SU-DHL-6 (cell line): ENCODE data around the gene LRRC4B.
A peak's percentile ranks its signal among the peaks of the same experiment; 100 is the strongest.

Source experiments
- H2AFZ ChIP-seq: fragments of 200-600 bp; sonication (generic); 2 replicates; pipeline ENCODE4 v1.6.1; 2014; ENCODE audit warnings: low read depth, mild to moderate bottlenecking, moderate library complexity, mixed read lengths, antibody characterized with exemption, low read length; ENCODE audit not compliant: severe bottlenecking
- H3F3A ChIP-seq: fragments of 200-600 bp; shearing (Covaris generic); 2 replicates; pipeline ENCODE4 v1.6.0; 2016; ENCODE audit warnings: antibody characterized with exemption, mild to moderate bottlenecking; ENCODE audit not compliant: insufficient read depth
- H3K27ac ChIP-seq: fragments of 200-600 bp; sonication (generic); 2 replicates; pipeline ENCODE4 v1.5.1; 2016; ENCODE audit warnings: low read depth, mild to moderate bottlenecking, low read length, moderate library complexity, mixed read lengths
- H3K27me3 ChIP-seq: fragments of 200-600 bp; sonication (generic), shearing (Covaris generic); 2 replicates; pipeline ENCODE4 v1.6.0; 2014; ENCODE audit warnings: mild to moderate bottlenecking, low read length
- H3K36me3 ChIP-seq: fragments of 200-600 bp; sonication (generic); 2 replicates; pipeline ENCODE4 v1.6.1; 2014; ENCODE audit warnings: mild to moderate bottlenecking, low read length, mixed read lengths
- H3K4me2 ChIP-seq: fragments of 300-600, 200-600 bp; shearing (Covaris generic), sonication (generic); 2 replicates; pipeline ENCODE4 v1.6.0; 2014; ENCODE audit warnings: low read length, low read depth, mild to moderate bottlenecking; ENCODE audit not compliant: poor library complexity, severe bottlenecking
- H3K4me3 ChIP-seq: fragments of 200-600 bp; sonication (generic); 2 replicates; pipeline ENCODE4 v1.5.1; 2014; ENCODE audit warnings: antibody characterized with exemption, low read length, mild to moderate bottlenecking, mixed read lengths; ENCODE audit not compliant: insufficient read depth, poor library complexity, severe bottlenecking
- H3K79me2 ChIP-seq: fragments of 200-600 bp; sonication (generic); 2 replicates; pipeline ENCODE4 v1.6.1; 2014; ENCODE audit warnings: mild to moderate bottlenecking, low read length, moderate library complexity; ENCODE audit not compliant: insufficient read depth
- H3K9ac ChIP-seq: fragments of 200-600 bp; sonication (generic); 2 replicates; pipeline ENCODE4 v1.7.0; 2014; ENCODE audit warnings: mild to moderate bottlenecking, low read length
- H3K9me2 ChIP-seq: fragments of 200-600 bp; sonication (generic); replicated peaks from 2 replicates; pipeline ENCODE4 v1.6.1; 2014; ENCODE audit warnings: low read length; ENCODE audit not compliant: insufficient read depth
- H3K9me3 ChIP-seq: fragments of 200-600 bp; sonication (generic); 2 replicates; pipeline ENCODE4 v1.6.1; 2014; ENCODE audit warnings: low read length, mixed read lengths; ENCODE audit not compliant: insufficient read depth
- H4K20me1 ChIP-seq: fragments of 200-600 bp; sonication (generic); 2 replicates; pipeline ENCODE4 v1.6.1; 2014; ENCODE audit warnings: low read depth, mild to moderate bottlenecking, antibody characterized with exemption, low read length, moderate library complexity, mixed read lengths
- CTCF ChIP-seq: fragments of 200-600 bp; sonication (generic); IDR thresholded peaks from one replicate; pipeline ENCODE4 v1.5.1; 2017; ENCODE audit warnings: antibody characterized with exemption, mild to moderate bottlenecking, low read length, moderate library complexity; ENCODE audit not compliant: insufficient read depth, poor library complexity, severe bottlenecking
- EZH2phosphoT487 ChIP-seq: fragments of 200-600 bp; sonication (generic), shearing (Covaris generic); conservative IDR thresholded peaks from 2 replicates; pipeline ENCODE4 v1.6.1; 2018; ENCODE audit warnings: mild to moderate bottlenecking, antibody characterized with exemption, low read length, moderate library complexity, mixed read lengths

Gene LRRC4B

GRCh38 chr19:50511069-50511822 is 57.0 kb downstream of the LRRC4B start, which contains the start of gene JOSD2:
Gene JOSD2 (minus strand): TSS chr19:50511191. CDS start chr19:50510431, 760 bp downstream.
- H3F3A ChIP-seq: no peaks in the 10 kb centered on the region
- TF ChIP-seq CTCF (no peak), EZH2phosphoT487 (no peak)
- H4K20me1 ChIP-seq: no peaks in the 10 kb centered on the region
- H3K4me3 ChIP-seq: peak within 1 kb of the TSS; percentile 64
- H3K9me3 ChIP-seq: no peaks in the 10 kb centered on the region
- H3K9ac ChIP-seq: peak within 1 kb of the TSS; percentile 80
- H3K4me2 ChIP-seq: peak within 1 kb of the TSS; percentile 78
- H3K27me3 ChIP-seq: no peaks in the 10 kb centered on the region
- H3K27ac ChIP-seq: no peak within 1 kb of the TSS
- no peaks in the 10 kb centered on the region for H3K79me2 ChIP-seq
- no peaks in the 10 kb centered on the region for H3K36me3 ChIP-seq
- no peaks in the 10 kb centered on the region for H3K9me2 ChIP-seq
- peak within 1 kb of the TSS; percentile 76 for H2AFZ ChIP-seq

- peak overlapping the region; percentile 80 for H3K9ac ChIP-seq
- TF ChIP-seq CTCF (no peak), EZH2phosphoT487 (no peak)
- no peaks in the 10 kb centered on the region for H3K9me3 ChIP-seq
- peak overlapping the region; percentile 78 for H3K4me2 ChIP-seq
- H4K20me1 ChIP-seq: no peaks in the 10 kb centered on the region
- no peaks in the 10 kb centered on the region for H3F3A ChIP-seq
- H3K4me3 ChIP-seq: peak overlapping the region; percentile 64
- peak overlapping the region; percentile 76 for H2AFZ ChIP-seq
- no peaks in the 10 kb centered on the region for H3K79me2 ChIP-seq
- H3K27ac ChIP-seq: no peak overlapping the region
- H3K27me3 ChIP-seq: no peaks in the 10 kb centered on the region
- no peaks in the 10 kb centered on the region for H3K36me3 ChIP-seq
- no peaks in the 10 kb centered on the region for H3K9me2 ChIP-seq
Observed at GRCh38 chr19:50510700-50511068, 57.6 kb downstream of the LRRC4B start.

GRCh38 chr19:50510121-50510670 is 58.0 kb downstream of the LRRC4B start:
- H3K9me2 ChIP-seq: no peaks in the 10 kb centered on the region
- no peaks in the 10 kb centered on the region for H3K36me3 ChIP-seq
- peak overlapping the region; percentile 80 for H3K9ac ChIP-seq
- H3K27me3 ChIP-seq: no peaks in the 10 kb centered on the region
- H3K9me3 ChIP-seq: no peaks in the 10 kb centered on the region
- TF ChIP-seq CTCF (no peak), EZH2phosphoT487 (no peak)
- no peaks in the 10 kb centered on the region for H3K79me2 ChIP-seq
- H3K4me2 ChIP-seq: peak overlapping the region; percentile 78
- no peaks in the 10 kb centered on the region for H4K20me1 ChIP-seq
- no peaks in the 10 kb centered on the region for H3F3A ChIP-seq
- no peak overlapping the region for H2AFZ ChIP-seq
- H3K4me3 ChIP-seq: peak overlapping the region; percentile 64
- H3K27ac ChIP-seq: no peak overlapping the region
